Astrocyte of the cerebellum (primary cell): ENCODE results near the gene PYDC1.
"Not testable (repeated sequence)": the region's sequence is repeated elsewhere in the genome, so short reads cannot be mapped to it uniquely, and the experiment has no call there.

ENCODE experiments used
- DNase-seq: peaks from one replicate; pipeline ENCODE4 v3.0.0-alpha.2; 2011; ENCODE audit warnings: low read depth
- H3K4me3 ChIP-seq: 2 replicates; pipeline ENCODE4 v1.5.1; 2011; ENCODE audit warnings: mild to moderate bottlenecking, low read depth, low read length, moderate library complexity
- in situ Hi-C: cut with HindIII; loops from 2 replicates; pipeline ENCODE4 v1.10.0; 2017; ENCODE audit warnings: low sequenced_read_pairs
- TF ChIP-seq, protein P1 (sequence below): IDR thresholded peaks from 2 replicates; pipeline ENCODE4 v1.5.1; 2012; ENCODE audit warnings: low read length, low read depth, moderate library complexity, mild to moderate bottlenecking; ENCODE audit errors: missing control alignments

The PYDC1 gene

DNA sequence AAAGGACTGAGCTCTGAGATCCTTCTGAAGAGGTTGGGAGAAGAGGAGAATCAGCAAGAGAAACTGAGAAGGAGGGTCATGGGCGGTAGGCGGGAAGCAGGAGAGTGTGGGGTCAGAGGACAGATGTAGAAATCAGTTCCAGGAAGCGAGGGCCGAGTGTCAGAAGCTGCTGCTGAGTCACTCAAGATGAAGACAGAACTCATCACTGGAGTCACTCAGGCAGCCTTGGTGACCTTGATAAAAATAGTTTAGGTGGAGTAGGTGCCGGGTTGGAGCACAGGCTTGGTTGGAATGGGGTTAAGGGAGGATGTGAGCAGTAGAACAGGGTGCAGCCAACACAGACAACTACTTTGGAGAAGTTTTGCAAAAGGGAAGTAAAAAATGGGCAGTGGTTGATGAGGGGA is 36.7 kb upstream of the PYDC1 start:
- no peak for DNase-seq
- in situ Hi-C loops: no loop called here
- no peak overlapping the region for H3K4me3 ChIP-seq

DNA sequence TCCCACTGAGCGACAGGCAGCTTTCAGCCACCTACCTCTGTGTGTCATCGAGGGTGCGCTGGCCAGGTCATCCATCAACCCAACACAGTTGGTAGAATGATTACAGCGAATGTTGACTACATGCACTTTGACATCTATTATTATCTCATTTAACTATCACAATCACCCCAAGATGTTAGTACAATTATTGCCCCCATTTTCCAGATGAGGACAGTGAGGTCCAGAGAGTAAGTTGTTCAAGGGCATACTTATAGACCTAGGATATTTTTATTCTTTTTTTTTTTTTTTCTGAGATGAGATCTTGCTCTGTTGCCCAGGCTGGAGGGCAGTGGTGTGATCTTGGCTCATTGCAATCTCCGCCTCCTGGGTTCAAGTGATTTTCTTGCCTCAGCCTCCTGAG is 34.5 kb upstream of the PYDC1 start:
- no peak overlapping the region for H3K4me3 ChIP-seq
- in situ Hi-C loops: no loop called here
- TF ChIP-seq, protein P1, sequence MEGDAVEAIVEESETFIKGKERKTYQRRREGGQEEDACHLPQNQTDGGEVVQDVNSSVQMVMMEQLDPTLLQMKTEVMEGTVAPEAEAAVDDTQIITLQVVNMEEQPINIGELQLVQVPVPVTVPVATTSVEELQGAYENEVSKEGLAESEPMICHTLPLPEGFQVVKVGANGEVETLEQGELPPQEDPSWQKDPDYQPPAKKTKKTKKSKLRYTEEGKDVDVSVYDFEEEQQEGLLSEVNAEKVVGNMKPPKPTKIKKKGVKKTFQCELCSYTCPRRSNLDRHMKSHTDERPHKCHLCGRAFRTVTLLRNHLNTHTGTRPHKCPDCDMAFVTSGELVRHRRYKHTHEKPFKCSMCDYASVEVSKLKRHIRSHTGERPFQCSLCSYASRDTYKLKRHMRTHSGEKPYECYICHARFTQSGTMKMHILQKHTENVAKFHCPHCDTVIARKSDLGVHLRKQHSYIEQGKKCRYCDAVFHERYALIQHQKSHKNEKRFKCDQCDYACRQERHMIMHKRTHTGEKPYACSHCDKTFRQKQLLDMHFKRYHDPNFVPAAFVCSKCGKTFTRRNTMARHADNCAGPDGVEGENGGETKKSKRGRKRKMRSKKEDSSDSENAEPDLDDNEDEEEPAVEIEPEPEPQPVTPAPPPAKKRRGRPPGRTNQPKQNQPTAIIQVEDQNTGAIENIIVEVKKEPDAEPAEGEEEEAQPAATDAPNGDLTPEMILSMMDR: no peak
- no peak for DNase-seq

More for the DNA sequence above, 36.7 kb upstream of the PYDC1 start:
- TF ChIP-seq, protein P1: no peak

DNA sequence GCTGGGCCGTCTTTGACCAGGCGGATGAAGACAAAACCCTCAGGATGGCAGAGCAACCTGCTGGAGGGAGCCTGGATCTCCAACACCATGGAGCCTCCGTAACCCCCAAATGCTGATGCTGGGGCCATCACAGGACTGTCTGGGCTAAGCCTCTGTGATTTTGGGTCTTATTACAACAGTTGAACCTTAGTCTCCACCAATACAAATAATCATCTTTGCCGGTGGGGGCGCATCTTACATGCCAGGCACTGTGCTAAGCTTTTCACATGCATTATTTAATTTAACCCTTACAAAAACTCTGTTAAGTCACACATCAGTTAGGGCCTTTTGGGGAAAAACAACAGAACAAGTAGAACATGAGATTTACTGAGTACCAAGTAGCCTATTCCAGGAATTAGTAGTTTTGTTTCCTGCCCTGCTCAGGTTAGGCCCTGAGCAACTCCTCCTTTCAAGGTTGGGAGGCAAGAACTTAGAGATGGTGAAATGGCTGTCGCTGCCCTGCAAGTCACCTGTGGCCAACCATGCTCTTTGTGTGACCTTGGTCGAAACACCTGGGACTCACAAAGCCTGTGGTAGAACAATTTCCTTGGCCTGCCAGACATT is 33.9 kb upstream of the PYDC1 start:
- TF ChIP-seq, protein P1: no peak
- in situ Hi-C loops: no loop called here
- DNase-seq: no peak

DNA sequence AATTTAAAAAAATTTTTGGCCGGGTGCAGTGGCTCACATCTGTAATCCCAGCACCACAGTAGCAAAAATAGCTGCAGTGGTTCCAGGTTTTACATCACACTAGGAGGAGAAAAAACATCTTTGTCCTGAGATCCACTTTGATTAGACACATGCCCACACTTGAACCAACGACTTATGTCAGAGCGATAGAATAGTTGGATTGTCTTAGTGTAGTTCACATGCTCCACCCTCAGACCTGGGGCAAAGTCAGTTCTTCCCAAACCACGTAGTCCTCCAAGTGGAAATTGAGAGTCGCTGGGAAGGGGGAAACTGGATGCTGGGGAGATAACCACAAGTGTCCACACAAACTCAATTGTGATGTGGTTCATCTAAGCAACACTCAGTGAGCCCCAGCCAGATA is 31.4 kb upstream of the PYDC1 start:
- no peak overlapping the region for H3K4me3 ChIP-seq
- in situ Hi-C loops: no loop called here
- no peak for DNase-seq
- TF ChIP-seq, protein P1: no peak

More for the DNA sequence above, 33.9 kb upstream of the PYDC1 start:
- H3K4me3 ChIP-seq: no peak overlapping the region

DNA sequence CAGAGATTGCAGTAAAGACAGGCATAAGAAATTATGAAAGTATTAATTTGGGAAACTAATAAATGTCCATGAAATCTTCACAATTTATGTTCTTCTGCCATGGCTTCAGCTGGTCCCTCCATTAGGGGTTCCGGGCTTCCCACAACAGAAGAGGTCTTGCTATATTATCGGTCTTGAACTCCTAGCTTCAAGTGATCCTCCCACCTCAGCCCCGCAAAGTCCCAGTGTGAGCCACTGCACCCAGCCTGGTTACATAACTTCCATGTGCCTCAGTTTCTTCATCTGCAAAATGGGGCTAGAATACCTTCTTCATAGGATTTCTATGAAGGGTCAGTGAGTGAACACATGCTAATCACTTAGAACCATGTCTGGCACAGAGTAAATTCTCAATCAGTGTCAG is 29.4 kb upstream of the PYDC1 start:
- no peak for DNase-seq
- TF ChIP-seq, protein P1: no peak
- in situ Hi-C loops: no loop called here
- no peak overlapping the region for H3K4me3 ChIP-seq

DNA sequence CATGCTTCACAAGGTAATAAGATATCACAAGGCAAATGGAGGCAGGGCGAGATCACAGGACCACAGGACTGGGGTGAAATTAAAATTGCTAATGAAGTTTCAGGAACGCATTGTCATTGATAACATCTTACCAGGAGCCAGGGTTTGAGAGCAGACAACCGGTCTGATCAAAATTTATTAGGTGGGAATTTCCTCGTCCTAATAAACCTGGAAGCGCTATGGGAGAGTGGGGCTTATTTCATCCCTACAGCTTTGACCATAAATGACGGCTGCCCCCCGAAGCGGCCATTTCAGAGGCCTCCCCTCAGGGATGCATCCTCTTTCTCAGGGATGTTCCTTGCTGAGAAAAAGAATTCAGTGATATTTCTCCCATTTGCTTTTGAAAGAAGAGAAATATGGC is 28.7 kb upstream of the PYDC1 start:
- in situ Hi-C loops, H3K4me3 ChIP-seq, DNase-seq: not testable (repeated sequence)

DNA sequence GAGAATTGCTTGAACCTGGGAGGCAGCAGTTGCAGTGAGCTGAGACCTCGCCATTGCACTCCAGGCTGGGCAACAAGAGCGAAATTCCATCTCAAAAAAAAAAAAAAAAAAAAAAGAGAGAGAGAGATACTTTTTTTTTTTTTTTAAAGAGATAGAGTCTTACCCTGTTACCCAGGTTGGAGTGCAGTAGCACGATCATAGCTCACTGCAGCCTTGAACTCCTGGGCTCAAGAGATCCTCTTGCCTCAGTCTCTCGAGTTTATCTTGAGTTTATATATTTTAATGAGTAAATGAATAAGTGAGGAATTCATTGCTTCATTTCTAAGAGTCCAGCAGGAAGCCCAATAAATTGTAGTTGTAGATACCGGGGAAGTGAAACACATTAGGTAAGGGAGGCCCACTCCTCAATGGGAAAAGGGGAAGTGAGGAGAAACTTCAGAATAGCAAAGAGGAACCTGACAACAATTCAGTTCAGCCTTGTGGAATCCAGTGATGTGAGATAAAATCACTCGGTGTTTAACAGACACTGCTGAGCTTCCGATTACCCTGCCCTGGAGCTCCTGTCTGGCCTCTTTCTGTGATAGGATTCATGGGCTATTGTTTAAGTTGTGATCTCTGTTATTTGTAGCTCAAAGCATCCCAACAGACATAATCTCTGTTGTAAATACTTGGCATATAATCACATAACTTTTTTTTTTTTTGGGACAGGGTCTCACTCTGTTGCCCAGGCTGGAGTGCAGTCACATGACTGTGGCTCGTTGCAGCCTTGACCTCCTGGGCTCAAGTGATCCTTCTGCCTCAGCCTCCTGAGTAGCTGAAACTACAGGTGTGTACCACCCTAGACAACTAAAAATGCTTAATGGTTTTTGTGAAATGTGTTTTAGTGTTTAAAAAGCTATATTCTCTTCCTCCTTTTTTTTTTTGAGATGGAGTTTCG is 27.1 kb upstream of the PYDC1 start:
- H3K4me3 ChIP-seq: no peak overlapping the region
- in situ Hi-C loops: no loop called here
- TF ChIP-seq, protein P1: no peak
- no peak for DNase-seq
